ENCODE data around the gene STARD3.

Gene STARD3

DNA sequence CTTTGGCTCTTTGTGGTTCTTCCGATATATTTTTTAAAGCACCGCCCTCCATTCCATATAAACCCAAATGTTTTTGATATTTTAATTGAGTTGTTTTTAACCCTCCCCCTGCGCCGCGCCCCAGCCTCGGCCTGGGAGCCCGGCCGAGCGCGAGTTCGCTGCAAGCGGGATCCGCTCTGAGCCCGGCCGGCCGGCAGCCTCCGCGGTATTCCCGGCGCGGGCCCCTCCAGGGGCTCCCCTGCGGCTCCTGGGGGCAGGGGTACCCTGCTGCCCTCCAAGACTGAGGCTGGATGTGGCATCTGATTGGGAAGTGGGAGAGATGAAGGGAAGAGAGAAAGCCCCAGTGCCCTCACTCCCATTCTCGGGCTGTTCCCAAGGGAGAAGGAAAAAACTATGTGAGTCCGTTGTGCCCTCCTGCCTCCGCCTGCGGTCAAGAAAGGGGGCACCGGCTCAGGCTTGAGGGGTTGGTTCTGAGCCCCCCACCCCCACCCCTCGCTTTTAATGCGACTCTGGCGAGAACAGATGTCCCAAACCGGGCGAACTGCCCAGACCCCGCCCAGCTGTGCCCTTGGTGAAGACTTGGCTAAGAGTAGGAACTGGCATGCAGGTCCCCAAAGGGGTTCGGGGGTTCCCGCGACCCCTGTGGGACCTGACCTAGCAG lies 37.8 kb upstream of the STARD3 start:
- Histone ChIP-seq H3K4me3 (ENCODE audit: low read length) (no peak overlapping the region), H3K4me1 (ENCODE audit: insufficient read depth, low read length) (peaks cover 6% of the 10 kb centered on the region; the same call in 1 of the 2 replicates), H3K9ac (ENCODE audit: low read depth, low read length) (no peak overlapping the region), H3K27me3 (ENCODE audit: insufficient read depth, low read length) (peaks cover 100% of the 10 kb centered on the region), H3K27ac (ENCODE audit: low read length) (no peak overlapping the region), H3K9me3 (ENCODE audit: insufficient read depth, low read depth, low read length) (peaks cover 11% of the 10 kb centered on the region; the same call in 1 of the 2 replicates), H3K36me3 (ENCODE audit: insufficient read depth, low read depth, low read length) (no peaks in the 10 kb centered on the region)

- no peaks in the 10 kb centered on the region for H3K36me3 ChIP-seq (ENCODE audit: insufficient read depth, low read depth, low read length)
- H3K4me1 ChIP-seq (ENCODE audit: insufficient read depth, low read length) = peaks cover 6% of the 10 kb centered on the region; the same call in 1 of the 2 replicates
- no peak overlapping the region for H3K9ac ChIP-seq (ENCODE audit: low read depth, low read length)
- H3K9me3 ChIP-seq (ENCODE audit: insufficient read depth, low read depth, low read length) = peaks cover 11% of the 10 kb centered on the region; the same call in 1 of the 2 replicates
- H3K4me3 ChIP-seq (ENCODE audit: low read length) = no peak overlapping the region
- H3K27me3 ChIP-seq (ENCODE audit: insufficient read depth, low read length) = peaks cover 100% of the 10 kb centered on the region
- H3K27ac ChIP-seq (ENCODE audit: low read length) = no peak overlapping the region
Measured at GRCh38 chr17:39599665-39600231, 37.2 kb upstream of the STARD3 start.

GRCh38 chr17:39600288-39600996 lies 36.5 kb upstream of the STARD3 start:
- Histone ChIP-seq H3K9ac (ENCODE audit: low read depth, low read length) (no peak overlapping the region), H3K9me3 (ENCODE audit: insufficient read depth, low read depth, low read length) (peaks cover 11% of the 10 kb centered on the region; the same call in 1 of the 2 replicates), H3K27ac (ENCODE audit: low read length) (no peak overlapping the region), H3K27me3 (ENCODE audit: insufficient read depth, low read length) (peaks cover 100% of the 10 kb centered on the region), H3K36me3 (ENCODE audit: insufficient read depth, low read depth, low read length) (no peaks in the 10 kb centered on the region), H3K4me1 (ENCODE audit: insufficient read depth, low read length) (peaks cover 6% of the 10 kb centered on the region; the same call in 1 of the 2 replicates), H3K4me3 (ENCODE audit: low read length) (no peak overlapping the region)

GRCh38 chr17:39600997-39601597 lies 35.8 kb upstream of the STARD3 start:
- Histone ChIP-seq H3K36me3 (ENCODE audit: insufficient read depth, low read depth, low read length) (no peaks in the 10 kb centered on the region), H3K4me3 (ENCODE audit: low read length) (no peak overlapping the region; the same call in 1 of the 2 replicates), H3K27ac (ENCODE audit: low read length) (no peak overlapping the region), H3K9ac (ENCODE audit: low read depth, low read length) (no peak overlapping the region), H3K4me1 (ENCODE audit: insufficient read depth, low read length) (peaks cover 6% of the 10 kb centered on the region; the same call in 1 of the 2 replicates), H3K9me3 (ENCODE audit: insufficient read depth, low read depth, low read length) (peaks cover 11% of the 10 kb centered on the region; the same call in 1 of the 2 replicates), H3K27me3 (ENCODE audit: insufficient read depth, low read length) (peaks cover 100% of the 10 kb centered on the region)

DNA sequence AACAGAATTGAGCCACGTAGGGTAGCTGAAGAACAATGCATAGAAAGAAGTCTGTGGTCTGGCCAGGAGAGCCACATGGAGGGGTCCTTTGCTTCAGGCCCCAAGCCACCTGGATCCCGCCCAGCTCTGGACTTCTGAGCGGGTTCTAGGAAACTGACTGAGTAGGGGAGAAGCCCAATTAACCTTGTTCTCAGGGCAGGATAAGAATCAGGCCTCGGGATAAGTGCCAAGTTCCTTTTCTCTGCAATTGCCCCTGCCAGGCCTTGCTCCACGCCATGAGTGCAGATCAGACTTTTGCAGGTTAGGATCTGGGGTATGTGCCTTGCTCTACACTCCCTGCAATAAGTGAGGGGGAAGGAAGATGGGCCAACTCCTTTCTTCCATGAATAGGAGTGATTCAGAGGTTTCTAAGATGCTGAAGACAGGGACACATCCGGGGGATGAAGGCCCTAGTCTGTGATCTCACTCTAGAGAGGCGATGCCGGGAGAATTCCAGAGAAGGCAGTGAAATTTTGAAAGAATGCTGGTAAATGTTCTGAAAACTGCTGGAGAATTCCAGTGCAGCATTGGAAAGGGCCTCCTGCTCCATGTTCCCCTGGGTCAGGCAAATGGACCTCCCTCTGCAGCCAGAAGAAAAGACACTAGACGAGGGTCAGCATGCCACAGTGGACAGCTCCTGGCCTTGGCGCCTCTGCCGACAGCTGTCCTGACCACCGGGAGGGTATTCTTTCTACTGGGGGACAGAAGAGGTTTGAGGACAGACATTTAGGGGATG lies 35.0 kb upstream of the STARD3 start:
- Histone ChIP-seq H3K27ac (ENCODE audit: low read length) (no peak overlapping the region), H3K36me3 (ENCODE audit: insufficient read depth, low read depth, low read length) (no peaks in the 10 kb centered on the region), H3K9me3 (ENCODE audit: insufficient read depth, low read depth, low read length) (peaks cover 11% of the 10 kb centered on the region; the same call in 1 of the 2 replicates), H3K27me3 (ENCODE audit: insufficient read depth, low read length) (peaks cover 100% of the 10 kb centered on the region), H3K9ac (ENCODE audit: low read depth, low read length) (no peak overlapping the region), H3K4me1 (ENCODE audit: insufficient read depth, low read length) (peaks cover 6% of the 10 kb centered on the region; the same call in 1 of the 2 replicates), H3K4me3 (ENCODE audit: low read length) (no peak overlapping the region)

GRCh38 chr17:39602533-39603303 lies 34.2 kb upstream of the STARD3 start:
- H3K9me3 ChIP-seq (ENCODE audit: insufficient read depth, low read depth, low read length) = peaks cover 11% of the 10 kb centered on the region; the same call in 1 of the 2 replicates
- peaks cover 10% of the 10 kb centered on the region; the same call in 1 of the 2 replicates for H3K4me1 ChIP-seq (ENCODE audit: insufficient read depth, low read length)
- H3K27ac ChIP-seq (ENCODE audit: low read length) = no peak overlapping the region
- H3K9ac ChIP-seq (ENCODE audit: low read depth, low read length) = no peak overlapping the region
- H3K4me3 ChIP-seq (ENCODE audit: low read length) = no peak overlapping the region
- H3K27me3 ChIP-seq (ENCODE audit: insufficient read depth, low read length) = peaks cover 100% of the 10 kb centered on the region
- no peaks in the 10 kb centered on the region for H3K36me3 ChIP-seq (ENCODE audit: insufficient read depth, low read depth, low read length)

GRCh38 chr17:39603304-39604016 lies 33.5 kb upstream of the STARD3 start:
- Histone ChIP-seq H3K36me3 (ENCODE audit: insufficient read depth, low read depth, low read length) (no peaks in the 10 kb centered on the region), H3K4me3 (ENCODE audit: low read length) (peak overlapping the region; percentile 31), H3K9ac (ENCODE audit: low read depth, low read length) (no peak overlapping the region), H3K27ac (ENCODE audit: low read length) (no peak overlapping the region), H3K27me3 (ENCODE audit: insufficient read depth, low read length) (peaks cover 100% of the 10 kb centered on the region), H3K9me3 (ENCODE audit: insufficient read depth, low read depth, low read length) (peaks cover 4% of the 10 kb centered on the region; the same call in 1 of the 2 replicates), H3K4me1 (ENCODE audit: insufficient read depth, low read length) (peaks cover 10% of the 10 kb centered on the region; the same call in 1 of the 2 replicates)

DNA sequence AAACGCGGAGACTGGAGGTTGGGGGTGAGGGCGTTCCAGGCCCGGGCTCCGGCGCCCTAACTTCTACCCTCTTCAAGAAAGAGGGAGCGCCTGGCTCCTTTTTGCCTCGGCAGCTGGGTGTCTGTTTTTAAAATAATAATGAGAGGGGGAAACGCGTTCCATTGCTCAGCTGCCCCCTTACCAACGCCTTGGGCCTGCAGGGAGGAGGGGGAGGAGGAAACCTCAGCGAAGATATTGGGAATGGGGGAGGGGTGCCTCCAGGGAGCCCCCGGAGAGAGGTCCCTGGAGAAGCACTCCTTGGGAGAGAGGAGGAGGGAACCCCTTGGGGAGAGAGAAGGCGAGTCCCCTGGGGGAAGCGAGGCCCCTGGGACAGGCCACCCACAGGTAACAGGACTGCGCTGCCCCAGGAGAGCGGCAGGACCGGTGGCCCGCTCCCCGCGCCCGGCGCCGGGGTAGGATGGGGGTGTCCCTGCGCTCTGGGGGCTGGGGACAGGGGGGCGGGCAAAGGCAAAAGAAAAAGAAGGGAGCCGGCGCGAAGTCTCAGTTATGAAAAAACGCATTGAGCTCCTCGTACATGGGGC lies 31.9 kb upstream of the STARD3 start:
- no peak overlapping the region for H3K9ac ChIP-seq (ENCODE audit: low read depth, low read length)
- H3K36me3 ChIP-seq (ENCODE audit: insufficient read depth, low read depth, low read length) = no peaks in the 10 kb centered on the region
- H3K27ac ChIP-seq (ENCODE audit: low read length) = no peak overlapping the region
- H3K4me1 ChIP-seq (ENCODE audit: insufficient read depth, low read length) = peaks cover 10% of the 10 kb centered on the region; the same call in 1 of the 2 replicates
- H3K9me3 ChIP-seq (ENCODE audit: insufficient read depth, low read depth, low read length) = no peaks in the 10 kb centered on the region; the same call in 1 of the 2 replicates
- no peak overlapping the region for H3K4me3 ChIP-seq (ENCODE audit: low read length)
- peaks cover 100% of the 10 kb centered on the region for H3K27me3 ChIP-seq (ENCODE audit: insufficient read depth, low read length)

DNA sequence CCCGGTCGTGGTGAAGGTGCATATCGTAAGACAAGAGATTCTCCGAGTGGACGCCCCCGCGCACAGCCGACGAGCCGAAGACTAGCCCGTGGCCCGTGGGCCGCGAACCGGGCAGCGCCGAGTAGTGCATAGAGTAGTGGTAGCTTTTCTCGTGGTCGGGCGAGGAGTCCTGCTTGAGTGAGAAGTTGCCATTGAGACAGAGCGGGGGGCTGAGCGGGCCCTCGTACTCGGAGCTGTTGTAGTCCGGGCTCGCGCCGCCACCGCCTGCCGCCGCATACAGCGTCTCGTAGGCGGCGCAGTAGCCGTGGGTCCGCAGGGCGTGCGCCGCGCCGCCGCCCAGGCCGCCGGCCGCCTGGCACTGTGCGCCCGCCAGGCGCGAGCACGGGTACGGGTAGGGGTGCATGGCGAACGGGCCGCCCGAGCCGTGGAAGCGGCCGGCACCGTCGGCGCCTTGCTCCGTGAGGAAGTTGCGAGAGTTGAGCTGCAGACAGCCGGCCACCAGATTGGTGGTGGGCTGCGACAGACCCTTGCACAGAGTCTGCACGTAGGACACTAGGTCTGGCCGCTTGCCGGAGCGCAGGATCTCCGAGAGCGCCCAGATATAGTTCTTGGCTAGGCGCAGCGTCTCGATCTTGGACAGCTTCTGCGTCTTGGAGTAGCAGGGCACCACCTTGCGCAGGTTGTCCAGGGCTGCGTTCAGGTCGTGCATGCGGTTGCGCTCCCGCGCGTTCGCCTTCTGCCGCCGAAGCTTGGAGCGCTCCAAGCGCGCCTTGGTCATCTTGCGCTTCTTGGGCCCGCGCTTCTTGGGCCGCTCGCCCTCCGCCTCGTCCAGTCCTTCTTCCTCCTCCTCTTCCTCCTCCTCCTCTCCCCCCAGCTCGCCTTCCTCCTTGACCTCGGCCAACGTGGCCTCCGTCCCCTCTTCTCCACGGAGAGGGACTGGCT lies 31.2 kb upstream of the STARD3 start:
- Histone ChIP-seq H3K9me3 (ENCODE audit: insufficient read depth, low read depth, low read length) (no peaks in the 10 kb centered on the region), H3K4me1 (ENCODE audit: insufficient read depth, low read length) (peaks cover 10% of the 10 kb centered on the region; the same call in 1 of the 2 replicates), H3K27ac (ENCODE audit: low read length) (no peak overlapping the region), H3K9ac (ENCODE audit: low read depth, low read length) (no peak overlapping the region), H3K36me3 (ENCODE audit: insufficient read depth, low read depth, low read length) (no peaks in the 10 kb centered on the region), H3K4me3 (ENCODE audit: low read length) (peak overlapping the region; percentile 60; the same call in 1 of the 2 replicates), H3K27me3 (ENCODE audit: insufficient read depth, low read length) (peaks cover 100% of the 10 kb centered on the region)
